Endothelial cell of umbilical vein (primary cell): ENCODE results near the gene TIRAP. TPM values are rescaled to one million over a fixed set of nuclear protein-coding genes. Genes with fewer than 3 reads are reported as not detected.

Experiments
- BruUV-seq: library from RNA; stranded (reverse); fragments of 400-500 nt; replicated peaks from 2 replicates; lab custom pipeline; 2021; lab: Mats Ljungman, UMichigan
- CTCF ChIA-PET: fragments of 300-600, 350-600 bp; sonication (Branson Sonifier 250); formaldehyde crosslinking; loops from one replicate; lab custom pipeline; 2021; ENCODE audit warnings: antibody characterized with exemption, inconsistent platforms; lab: Charles Lee
- POLR2A ChIA-PET: fragments of 300-600, 350-600 bp; sonication (Branson Sonifier 250); formaldehyde crosslinking; loops from one replicate; lab custom pipeline; 2021; ENCODE audit warnings: antibody characterized with exemption, inconsistent platforms; lab: Charles Lee
- DNase-seq: peaks from one replicate; pipeline ENCODE4 v3.0.0-alpha.2; 2011; ENCODE audit warnings: low read depth, low spot score
- FAIRE-seq: peaks from 2 replicates; lab custom pipeline; 2011; peaks lifted over from hg19 to GRCh38; lab: Jason Lieb, UNC
- H2AFZ ChIP-seq: 2 replicates; pipeline ENCODE4 v1.6.0; 2012; ENCODE audit warnings: low read depth, low read length, control low read depth, inconsistent platforms
- H3K27ac ChIP-seq: 2 replicates; pipeline ENCODE4 v1.5.1; 2011; ENCODE audit warnings: low read depth, mild to moderate bottlenecking, control low read depth, low read length, moderate library complexity; ENCODE audit not compliant: insufficient read depth
- H3K27me3 ChIP-seq, 2 experiments: 2 replicates each; pipeline versions ENCODE4 v1.6.0 to v1.6.1; 2011; ENCODE audit warnings: low read length in 2 of 2, mixed read lengths in 1 of 2; ENCODE audit not compliant: control insufficient read depth in 2 of 2, insufficient read depth in 2 of 2
- H3K36me3 ChIP-seq, 2 experiments: 2 replicates in 1 of 2; 3 replicates in 1 of 2; pipeline ENCODE4 v1.5.1; 2011; ENCODE audit warnings: low read length in 2 of 2, mild to moderate bottlenecking in 1 of 2, moderate library complexity in 1 of 2; ENCODE audit not compliant: control insufficient read depth in 2 of 2, insufficient read depth in 2 of 2; ENCODE audit errors: extremely low read depth in 1 of 2
- H3K4me1 ChIP-seq: 3 replicates; pipeline ENCODE4 v1.5.1; 2011; ENCODE audit warnings: mild to moderate bottlenecking, low read length; ENCODE audit not compliant: control insufficient read depth, insufficient read depth; ENCODE audit errors: extremely low read depth
- H3K4me2 ChIP-seq: 2 replicates; pipeline ENCODE4 v1.6.1; 2011; ENCODE audit warnings: low read length, control low read depth, mixed read lengths; ENCODE audit not compliant: insufficient read depth
- H3K4me3 ChIP-seq, 3 experiments: fragments of 200-600 bp in 1 of 3; sonication (generic), shearing (Covaris generic) in 1 of 3; replicated peaks in 1 of 3; 2 replicates each; pipeline ENCODE4 v1.5.1; 2011 to 2016; ENCODE audit warnings: control low read depth in 3 of 3, low read length in 3 of 3, mild to moderate bottlenecking in 2 of 3, inconsistent platforms in 1 of 3, low read depth in 1 of 3, moderate library complexity in 1 of 3; ENCODE audit not compliant: insufficient read depth in 1 of 3
- H3K79me2 ChIP-seq: 2 replicates; pipeline ENCODE4 v1.6.0; 2012; ENCODE audit warnings: low read length, inconsistent platforms; ENCODE audit not compliant: control insufficient read depth, insufficient read depth
- H3K9ac ChIP-seq: replicated peaks from 2 replicates; pipeline ENCODE3; 2011; ENCODE audit warnings: low read length, control low read depth; ENCODE audit not compliant: insufficient read depth; ENCODE audit errors: extremely low read depth
- H3K9me1 ChIP-seq: replicated peaks from 3 replicates; pipeline ENCODE4 v1.6.0; 2011; ENCODE audit warnings: mild to moderate bottlenecking, low read length; ENCODE audit not compliant: control insufficient read depth, insufficient read depth; ENCODE audit errors: extremely low read depth
- H3K9me3 ChIP-seq: replicated peaks from 2 replicates; pipeline ENCODE4 v1.5.1; 2012; ENCODE audit warnings: low read length, inconsistent platforms; ENCODE audit not compliant: control insufficient read depth, insufficient read depth
- H4K20me1 ChIP-seq: replicated peaks from 2 replicates; pipeline ENCODE3; 2011; ENCODE audit warnings: mild to moderate bottlenecking, low read length; ENCODE audit not compliant: control insufficient read depth, insufficient read depth; ENCODE audit errors: extremely low read depth
- EZH2 ChIP-seq: IDR thresholded peaks from 2 replicates; pipeline ENCODE4 v1.6.1; 2012; ENCODE audit warnings: borderline replicate concordance, low read depth, mild to moderate bottlenecking, moderate library complexity, low read length, inconsistent platforms; ENCODE audit not compliant: severe bottlenecking
- FOS ChIP-seq: IDR thresholded peaks from 2 replicates; pipeline ENCODE4 v1.6.1; 2011; ENCODE audit warnings: mild to moderate bottlenecking, low read length, moderate library complexity, borderline replicate concordance; ENCODE audit not compliant: insufficient read depth
- GATA2 ChIP-seq: IDR thresholded peaks from 2 replicates; pipeline ENCODE4 v1.7.0; 2011; ENCODE audit warnings: low read depth, mild to moderate bottlenecking, moderate library complexity, mixed read lengths, low read length; ENCODE audit not compliant: insufficient read length, insufficient read depth
- JUN ChIP-seq: IDR thresholded peaks from 2 replicates; pipeline ENCODE4 v1.6.1; 2011; ENCODE audit warnings: borderline replicate concordance, low read depth; ENCODE audit not compliant: insufficient read length, insufficient read depth
- MAX ChIP-seq: IDR thresholded peaks from 2 replicates; pipeline ENCODE4 v1.6.1; 2011; ENCODE audit not compliant: insufficient read depth, insufficient read length
- MYC ChIP-seq: IDR thresholded peaks from one replicate; pipeline ENCODE4 v1.6.1; 2011; ENCODE audit warnings: mild to moderate bottlenecking, low read depth, low read length
- POLR2A ChIP-seq: IDR thresholded peaks from 2 replicates; pipeline ENCODE4 v1.6.1; 2012; ENCODE audit warnings: low read depth, mild to moderate bottlenecking, control low read depth, low read length
- POLR2AphosphoS5 ChIP-seq: IDR thresholded peaks from 2 replicates; pipeline ENCODE4 v1.6.1; 2012; ENCODE audit warnings: low read depth, mild to moderate bottlenecking, control low read depth, low read length, moderate library complexity; ENCODE audit not compliant: insufficient read depth
- dilution Hi-C: fragments of 300-500 bp; cut with MboI; formaldehyde crosslinking; loops from one replicate; pipeline ENCODE4 v1.15.0; 2019; ENCODE audit warnings: low sequenced_read_pairs; ENCODE audit not compliant: extremely low pct_ligation_motif_present
- intact Hi-C: fragments of 100-400 bp; cut with micrococcal nuclease; formaldehyde crosslinking; loops from one replicate; pipeline ENCODE4 v1.10.0; 2022
- polyA plus RNA-seq, 4 experiments: library from polyadenylated mRNA; depleted of rRNA in 3 of 4; stranded (reverse) in 3 of 4; unstranded in 1 of 4; fragments of >200 nt; gene quantifications; 2 replicates each; pipeline versions ENCODE4 v1.2.1 to v1.2.3, GENCODE V29; 2011 to 2012; ENCODE audit warnings: missing spikeins in 1 of 4
- total RNA-seq: library from RNA; stranded (reverse); gene quantifications from 2 replicates; pipeline ENCODE4 v1.2.3, GENCODE V29; 2021
- TF ChIP-seq, protein P1 (sequence below), 2 donors: IDR thresholded peaks; 1 replicate in 1 of 2; 2 replicates in 1 of 2; pipeline ENCODE4 v1.5.1; 2011; ENCODE audit warnings: low read length in 2 of 2, mild to moderate bottlenecking in 2 of 2, moderate library complexity in 2 of 2, control low read depth in 1 of 2, inconsistent platforms in 1 of 2, low read depth in 1 of 2; ENCODE audit not compliant: insufficient read depth in 1 of 2; ENCODE audit errors: extremely low read depth in 1 of 2

The TIRAP gene
- total and polyA plus RNA-seq, 2 donors (not counting 3 experiments of a cell fraction or from before 2014, with no cell fraction given), result 9.3 to 11.0 TPM

- ChIA-PET POLR2A (no interaction called here), CTCF (no interaction called here)
- Histone ChIP-seq H3K27me3 (no peaks in the 10 kb centered on the region), H3K4me1 (peaks cover 30% of the 10 kb centered on the region), H3K9me3 (no peaks in the 10 kb centered on the region), H2AFZ (no peak overlapping the region), H3K36me3 (peaks cover 3 to 4% of the 10 kb centered on the region in 2 experiments), H3K27ac (no peak overlapping the region), H3K4me3 (no peak overlapping the region), H3K9ac (no peak overlapping the region), H3K4me2 (no peak overlapping the region), H3K9me1 (no peaks in the 10 kb centered on the region), H3K79me2 (peaks cover 8% of the 10 kb centered on the region), H4K20me1 (no peaks in the 10 kb centered on the region)
- intact Hi-C loops, result no loop called here
- BruUV-seq, result no TSS peak
- TF ChIP-seq, protein P1, sequence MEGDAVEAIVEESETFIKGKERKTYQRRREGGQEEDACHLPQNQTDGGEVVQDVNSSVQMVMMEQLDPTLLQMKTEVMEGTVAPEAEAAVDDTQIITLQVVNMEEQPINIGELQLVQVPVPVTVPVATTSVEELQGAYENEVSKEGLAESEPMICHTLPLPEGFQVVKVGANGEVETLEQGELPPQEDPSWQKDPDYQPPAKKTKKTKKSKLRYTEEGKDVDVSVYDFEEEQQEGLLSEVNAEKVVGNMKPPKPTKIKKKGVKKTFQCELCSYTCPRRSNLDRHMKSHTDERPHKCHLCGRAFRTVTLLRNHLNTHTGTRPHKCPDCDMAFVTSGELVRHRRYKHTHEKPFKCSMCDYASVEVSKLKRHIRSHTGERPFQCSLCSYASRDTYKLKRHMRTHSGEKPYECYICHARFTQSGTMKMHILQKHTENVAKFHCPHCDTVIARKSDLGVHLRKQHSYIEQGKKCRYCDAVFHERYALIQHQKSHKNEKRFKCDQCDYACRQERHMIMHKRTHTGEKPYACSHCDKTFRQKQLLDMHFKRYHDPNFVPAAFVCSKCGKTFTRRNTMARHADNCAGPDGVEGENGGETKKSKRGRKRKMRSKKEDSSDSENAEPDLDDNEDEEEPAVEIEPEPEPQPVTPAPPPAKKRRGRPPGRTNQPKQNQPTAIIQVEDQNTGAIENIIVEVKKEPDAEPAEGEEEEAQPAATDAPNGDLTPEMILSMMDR (IDR thresholded peaks at IDR 0.05; ENCODE audit: extremely low read depth in 1 of 2, insufficient read depth in 1 of 2, low read depth in 1 of 2, low read length in 2 of 2), result no peak
- TF ChIP-seq GATA2 (no peak), MAX (no peak), MYC (no peak), POLR2AphosphoS5 (no peak), FOS (no peak), JUN (no peak), POLR2A (no peak), EZH2 (no peak)
- no peak for DNase-seq
- dilution Hi-C loops, result no loop called here
- FAIRE-seq, result no peak
These were observed 49.5 kb upstream of the TIRAP start for GRCh38 chr11:126233391-126233790.
